Psoas muscle (tissue), 8 donors: ENCODE results near the gene DLGAP1. TPM values are rescaled to one million over a fixed set of nuclear protein-coding genes. Genes with fewer than 3 reads are reported as not detected.
A peak's percentile ranks its signal among the peaks of the same experiment; 100 is the strongest.

ENCODE experiments used
- ATAC-seq, 4 donors: fragments of 200-7000 bp; cut with Tn5 transposase; one replicate each; pipeline ENCODE4 v1.9.1; 2020; ENCODE audit warnings: moderate library complexity in 3 of 4, mild to moderate bottlenecking in 2 of 4
- DNase-seq, 2 donors: peaks; one replicate each; pipeline ENCODE4 v3.0.0-alpha.2; 2020
- H3K27ac ChIP-seq: fragments of 200-600 bp; one replicate; pipeline ENCODE4 v1.8.0; 2022
- H3K27me3 ChIP-seq, 3 donors: fragments of 200-600 bp in 1 of 3; one replicate each; pipeline versions ENCODE4 v1.6.1 to v1.8.0; 2013 to 2022; ENCODE audit warnings: low read length in 2 of 3, mild to moderate bottlenecking in 2 of 3, moderate library complexity in 1 of 3; ENCODE audit not compliant: insufficient read depth in 3 of 3
- H3K36me3 ChIP-seq, 2 donors: fragments of 200-600 bp in 1 of 2; one replicate each; pipeline versions ENCODE4 v1.6.1 to v1.8.0; 2013 to 2022; ENCODE audit warnings: low read depth in 1 of 2, mild to moderate bottlenecking in 1 of 2, moderate library complexity in 1 of 2; ENCODE audit not compliant: insufficient read depth in 1 of 2
- H3K4me1 ChIP-seq: fragments of 200-600 bp; one replicate; pipeline ENCODE4 v1.8.0; 2022
- H3K4me3 ChIP-seq: fragments of 200-600 bp; one replicate; pipeline ENCODE4 v1.8.0; 2022; ENCODE audit warnings: mild to moderate bottlenecking
- H3K9me3 ChIP-seq: fragments of 200-600 bp; one replicate; pipeline ENCODE4 v1.8.0; 2022
- WGBS, 3 donors: extraction: QIAGEN DNeasy Blood & Tissue Kit; methylation state at CpG; one replicate each; pipeline versions ENCODE4 v1.1.6 to v1.1.7; 2013; 5-methylcytosine and 5-hydroxymethylcytosine counted together
- intact Hi-C, 2 donors: fragments of 100-400 bp; cut with DNase I; formaldehyde crosslinking; loops; one replicate each; pipeline versions ENCODE4 v1.11.0 to v1.14.2; 2022
- polyA plus RNA-seq, 3 donors: library from polyadenylated mRNA; stranded (reverse); fragments of 200-250 nt; gene quantifications; one replicate each; pipeline ENCODE4 v1.2.3, GENCODE V29; 2013
- total RNA-seq, 4 donors: library from RNA; stranded (reverse); fragmentation: NEBNext Ultra II Directional in 2 of 4; extraction: Animal tissue kit (Norgen Biotek cat#: 25700) in 2 of 4; gene quantifications; one replicate each; pipeline versions ENCODE4 v1.2.1 to v1.2.4, GENCODE V29; 2021 to 2023
- TF ChIP-seq, protein P1 (sequence below): fragments of 200-600 bp; IDR thresholded peaks from one replicate; pipeline ENCODE4 v1.8.0; 2022; ENCODE audit warnings: antibody characterized with exemption
- donor health status: healthy with polysubstance abuse.
- donor health status: DM: no; HTN: no; CAD: no; lungs with moderate emphysema.
- donor health status: Bipolar disorder and iron deficiency.
- donor health status: healthy.
- donor health status: DM: yes; HTN: yes; CAD: no.
- donor health status: DM: no; HTN: no; CAD: no.
- donor health status: DM: no; HTN: no; CAD: no.
- donor health status: DM: yes; HTN: yes; CAD: no.

DLGAP1 gene
- total and polyA plus RNA-seq, 7 donors: 0.09 to 0.26 (median 0.16) TPM; not detected in 1

DNA sequence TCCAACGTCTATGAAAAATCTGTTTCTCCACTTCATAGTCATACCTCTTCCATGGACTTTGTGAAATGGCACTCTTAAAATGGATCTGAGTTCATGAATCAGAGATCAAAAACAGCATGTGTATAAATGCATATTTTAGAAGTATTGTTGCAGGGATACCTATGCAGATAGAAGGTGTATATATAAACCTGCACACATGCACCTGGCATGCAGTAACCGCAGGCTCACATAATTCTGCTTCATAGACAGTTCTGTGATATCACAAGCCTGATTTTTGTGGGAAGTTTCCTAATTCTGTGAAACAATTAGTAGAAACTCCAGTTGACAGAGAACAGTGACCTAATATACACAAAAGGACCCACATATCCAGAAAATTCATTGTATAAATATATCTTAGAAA, 583.4 kb downstream of the DLGAP1 start:
- Histone ChIP-seq H3K4me1 (no peaks in the 10 kb centered on the region), H3K9me3 (no peaks in the 10 kb centered on the region), H3K27ac (no peak overlapping the region), H3K4me3 (no peak overlapping the region), H3K36me3 (no peaks in the 10 kb centered on the region), H3K27me3 (no peaks in the 10 kb centered on the region)
- DNase-seq (no peak), ATAC-seq (no peak)
- TF ChIP-seq, protein P1, sequence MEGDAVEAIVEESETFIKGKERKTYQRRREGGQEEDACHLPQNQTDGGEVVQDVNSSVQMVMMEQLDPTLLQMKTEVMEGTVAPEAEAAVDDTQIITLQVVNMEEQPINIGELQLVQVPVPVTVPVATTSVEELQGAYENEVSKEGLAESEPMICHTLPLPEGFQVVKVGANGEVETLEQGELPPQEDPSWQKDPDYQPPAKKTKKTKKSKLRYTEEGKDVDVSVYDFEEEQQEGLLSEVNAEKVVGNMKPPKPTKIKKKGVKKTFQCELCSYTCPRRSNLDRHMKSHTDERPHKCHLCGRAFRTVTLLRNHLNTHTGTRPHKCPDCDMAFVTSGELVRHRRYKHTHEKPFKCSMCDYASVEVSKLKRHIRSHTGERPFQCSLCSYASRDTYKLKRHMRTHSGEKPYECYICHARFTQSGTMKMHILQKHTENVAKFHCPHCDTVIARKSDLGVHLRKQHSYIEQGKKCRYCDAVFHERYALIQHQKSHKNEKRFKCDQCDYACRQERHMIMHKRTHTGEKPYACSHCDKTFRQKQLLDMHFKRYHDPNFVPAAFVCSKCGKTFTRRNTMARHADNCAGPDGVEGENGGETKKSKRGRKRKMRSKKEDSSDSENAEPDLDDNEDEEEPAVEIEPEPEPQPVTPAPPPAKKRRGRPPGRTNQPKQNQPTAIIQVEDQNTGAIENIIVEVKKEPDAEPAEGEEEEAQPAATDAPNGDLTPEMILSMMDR: no peak
- 75 to 87% (median 81%) methylated on average over 2 of the region's 2 CpGs for WGBS, 3 donors
- intact Hi-C loops: no loop called here

DNA sequence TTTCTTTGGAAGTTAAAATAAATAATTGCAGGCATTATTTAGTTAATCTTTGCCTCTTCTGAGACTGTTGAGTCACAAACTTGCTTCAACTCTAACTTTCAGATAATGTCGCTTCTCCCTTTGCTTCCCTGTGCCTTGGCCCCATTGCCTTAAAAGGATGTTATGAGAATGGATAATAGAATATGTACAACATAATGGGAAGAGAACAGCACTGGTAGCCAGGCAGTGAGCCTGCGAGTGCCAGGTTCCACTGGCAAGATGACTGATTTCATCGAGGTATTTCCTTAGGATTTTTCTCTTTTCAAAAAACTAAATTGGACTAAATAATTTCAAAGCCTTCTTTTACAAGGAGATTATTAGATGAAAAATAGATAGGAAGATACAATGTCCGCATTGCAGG, 584.2 kb downstream of the DLGAP1 start:
- ATAC-seq: no peak
- Histone ChIP-seq H3K4me1 (no peaks in the 10 kb centered on the region), H3K27ac (no peak overlapping the region), H3K9me3 (no peaks in the 10 kb centered on the region), H3K4me3 (no peak overlapping the region), H3K27me3 (no peaks in the 10 kb centered on the region), H3K36me3 (no peaks in the 10 kb centered on the region)
- intact Hi-C loops: no loop called here
- no peak for DNase-seq
- TF ChIP-seq, protein P1: no peak
- WGBS, 3 donors: 90 to 91% (median 91%) methylated on average over 4 of the region's 4 CpGs

DNA sequence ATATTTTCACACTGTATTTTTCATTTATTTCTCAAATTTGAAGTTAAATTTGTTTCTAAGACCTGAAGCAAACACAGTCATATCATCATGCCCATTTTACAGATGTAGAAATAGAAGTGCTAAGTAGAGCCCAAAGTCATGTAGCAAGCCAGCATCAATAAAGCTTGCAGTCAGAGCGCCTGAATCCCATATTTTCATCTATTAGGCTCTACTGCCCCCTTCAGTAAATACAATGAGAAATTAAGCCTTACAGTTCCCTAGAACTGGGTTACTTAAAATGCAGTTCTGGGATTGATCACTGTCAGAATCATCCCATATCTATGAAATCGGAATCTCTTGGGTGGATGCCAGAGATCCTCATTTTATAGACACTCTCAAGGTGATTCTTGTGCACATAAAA, 585.3 kb downstream of the DLGAP1 start:
- H3K4me3 ChIP-seq: no peak overlapping the region
- no peaks in the 10 kb centered on the region for H3K36me3 ChIP-seq
- no peak for DNase-seq
- TF ChIP-seq, protein P1: peak; percentile 27
- intact Hi-C loops: loop anchor here in 1 of 2 donors (5.0 kb wide), 1 partner anchor 98 kb away; no protein-coding TSS in a partner anchor
- no peaks in the 10 kb centered on the region for H3K4me1 ChIP-seq
- no peak for ATAC-seq
- H3K9me3 ChIP-seq: no peaks in the 10 kb centered on the region
- H3K27ac ChIP-seq: no peak overlapping the region
- 34 to 46% (median 38%) methylated on average over 2 of the region's 2 CpGs for WGBS, 3 donors
- H3K27me3 ChIP-seq: no peaks in the 10 kb centered on the region

DNA sequence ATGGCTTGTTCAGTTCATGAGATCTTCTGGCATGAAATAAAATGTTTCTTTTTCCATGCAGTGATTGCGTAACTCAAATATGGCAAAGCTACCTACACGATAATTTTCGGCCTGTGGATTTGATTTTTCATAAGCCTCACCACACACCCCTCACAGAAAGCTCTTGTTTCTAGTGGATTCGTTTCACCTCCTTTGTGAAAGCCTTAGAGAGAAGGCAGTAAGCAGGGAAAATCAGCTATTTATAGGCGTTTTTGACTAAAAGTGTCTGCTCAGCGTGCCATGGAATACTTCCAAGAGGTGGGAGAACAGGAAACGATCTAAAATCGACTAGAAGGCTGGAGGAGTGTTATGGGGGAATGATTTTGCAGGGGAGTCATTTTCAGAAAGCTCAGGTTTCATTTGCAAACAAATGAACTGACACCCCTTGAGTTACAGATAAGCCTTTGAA, 587.2 kb downstream of the DLGAP1 start:
- TF ChIP-seq, protein P1: no peak
- DNase-seq (no peak), ATAC-seq (no peak)
- no peak overlapping the region for H3K27ac ChIP-seq
- H3K9me3 ChIP-seq: no peaks in the 10 kb centered on the region
- H3K4me1 ChIP-seq: no peaks in the 10 kb centered on the region
- WGBS, 3 donors: 9 to 13% (median 12%) methylated on average over 8 of the region's 8 CpGs
- H3K36me3 ChIP-seq: no peaks in the 10 kb centered on the region
- intact Hi-C loops: loop anchor here in 1 of 2 donors (5.0 kb wide), 1 partner anchor 96 kb away; no protein-coding TSS in a partner anchor
- H3K4me3 ChIP-seq: no peak overlapping the region
- H3K27me3 ChIP-seq: no peaks in the 10 kb centered on the region

DNA sequence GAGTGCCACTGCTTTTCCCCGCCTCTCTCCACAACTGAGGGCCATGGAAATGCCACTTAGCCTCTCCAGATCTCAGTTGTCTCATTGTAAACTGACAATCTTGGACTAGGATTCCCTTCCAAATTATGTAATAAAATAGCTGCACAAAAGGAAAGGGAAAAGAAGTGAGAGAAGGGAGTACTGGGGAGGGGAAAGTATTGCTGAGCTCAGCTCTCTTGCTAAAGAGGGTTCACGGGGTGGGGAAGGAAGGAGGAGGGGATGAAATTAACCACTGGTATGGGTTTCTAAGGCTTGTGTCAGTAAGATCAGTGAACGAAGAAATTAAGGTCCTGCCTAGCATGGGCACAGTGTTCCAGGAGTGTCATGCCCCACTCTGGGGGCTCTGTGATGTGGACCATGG, 587.9 kb downstream of the DLGAP1 start:
- Histone ChIP-seq H3K9me3 (no peaks in the 10 kb centered on the region), H3K27me3 (no peaks in the 10 kb centered on the region), H3K4me3 (no peak overlapping the region), H3K4me1 (no peaks in the 10 kb centered on the region), H3K36me3 (no peaks in the 10 kb centered on the region), H3K27ac (no peak overlapping the region)
- intact Hi-C loops: loop anchor here in 1 of 2 donors (5.0 kb wide), 1 partner anchor 95 kb away; no protein-coding TSS in a partner anchor
- no peak for DNase-seq
- ATAC-seq: no peak
- 49 to 67% (median 59%) methylated on average over 3 of the region's 3 CpGs for WGBS, 3 donors
- TF ChIP-seq, protein P1: no peak
